GM23338 (cell line): ENCODE measurements around the gene LRRC27. TPM values are rescaled to one million over a fixed set of nuclear protein-coding genes. Genes with fewer than 3 reads are reported as not detected.

Experiments used
- ATAC-seq: fragments of 200-7000 bp; cut with Tn5 transposase; 3 replicates; pipeline ENCODE4 v1.9.1; 2020
- DNase-seq: peaks from one replicate; pipeline ENCODE4 v3.0.0-alpha.2; 2015; ENCODE audit warnings: low spot score
- H2AFZ ChIP-seq: fragments of 200-600 bp; sonication (generic); 2 replicates; pipeline ENCODE4 v1.8.0; 2016; ENCODE audit warnings: antibody characterized with exemption, mild to moderate bottlenecking, moderate library complexity
- H3F3A ChIP-seq: fragments of 200-600 bp; sonication (generic); replicated peaks from 2 replicates; pipeline ENCODE4 v1.8.0; 2017; ENCODE audit warnings: antibody characterized with exemption, mixed run types, low read depth
- H3K27ac ChIP-seq: fragments of 200-600 bp; sonication (generic); 2 replicates; pipeline ENCODE4 v1.6.1; 2016; ENCODE audit warnings: low read depth
- H3K27me3 ChIP-seq: fragments of 200-600 bp; sonication (generic); 2 replicates; pipeline ENCODE4 v1.8.0; 2016; ENCODE audit warnings: mild to moderate bottlenecking, mixed run types, moderate library complexity; ENCODE audit not compliant: insufficient read depth
- H3K36me3 ChIP-seq: fragments of 200-600 bp; sonication (generic); 2 replicates; pipeline ENCODE4 v1.8.0; 2016; ENCODE audit warnings: mild to moderate bottlenecking; ENCODE audit not compliant: insufficient read depth
- H3K4me1 ChIP-seq: fragments of 200-600 bp; sonication (generic); 2 replicates; pipeline ENCODE4 v1.8.0; 2016; ENCODE audit warnings: mild to moderate bottlenecking, moderate library complexity; ENCODE audit not compliant: insufficient read depth
- H3K4me2 ChIP-seq: fragments of 200-600 bp; sonication (generic); 2 replicates; pipeline ENCODE4 v1.7.1; 2017; ENCODE audit warnings: mixed run types
- H3K4me3 ChIP-seq: fragments of 200-600 bp; sonication (generic); 2 replicates; pipeline ENCODE4 v1.6.1; 2016; ENCODE audit warnings: mixed run types
- H3K79me2 ChIP-seq: fragments of 200-600 bp; sonication (generic); replicated peaks from 2 replicates; pipeline ENCODE4 v1.8.0; 2017; ENCODE audit warnings: mild to moderate bottlenecking; ENCODE audit not compliant: insufficient read depth
- H3K9me2 ChIP-seq: fragments of 200-600 bp; sonication (generic); 2 replicates; pipeline ENCODE4 v1.8.0; 2017; ENCODE audit not compliant: insufficient read depth
- H4K20me1 ChIP-seq: fragments of 200-600 bp; sonication (generic); replicated peaks from 2 replicates; pipeline ENCODE4 v1.8.0; 2017; ENCODE audit warnings: mild to moderate bottlenecking; ENCODE audit not compliant: insufficient read depth
- H3K27ac Mint-ChIP-seq: 2 replicates; pipeline ENCODE4 v1.8.0; 2020; ENCODE audit warnings: inconsistent platforms, mild to moderate bottlenecking, moderate library complexity, mixed read lengths
- H3K27me3 Mint-ChIP-seq: 3 replicates; pipeline ENCODE4 v1.8.0; 2022; ENCODE audit warnings: low read depth, mild to moderate bottlenecking, moderate library complexity, mixed read lengths, inconsistent platforms; ENCODE audit not compliant: insufficient read depth, poor library complexity
- H3K36me3 Mint-ChIP-seq: 3 replicates; pipeline ENCODE4 v1.8.0; 2021; ENCODE audit warnings: low read depth, mild to moderate bottlenecking, inconsistent platforms, moderate library complexity, mixed read lengths
- H3K4me1 Mint-ChIP-seq: 3 replicates; pipeline ENCODE4 v1.8.0; 2020; ENCODE audit warnings: mild to moderate bottlenecking, inconsistent platforms, mixed read lengths
- H3K4me3 Mint-ChIP-seq: 3 replicates; pipeline ENCODE4 v1.8.0; 2021; ENCODE audit warnings: moderate library complexity, mild to moderate bottlenecking, inconsistent platforms, mixed read lengths
- H3K9me3 Mint-ChIP-seq: 3 replicates; pipeline ENCODE4 v1.8.0; 2020; ENCODE audit warnings: moderate library complexity, mild to moderate bottlenecking, inconsistent platforms, mixed read lengths
- CREB1 ChIP-seq: fragments of 250-450 bp; sonication (Bioruptor Pico); IDR thresholded peaks from 2 replicates; pipeline ENCODE4 v1.5.0; 2020; ENCODE audit warnings: low read depth, mild to moderate bottlenecking, moderate library complexity
- CTCF ChIP-seq, 2 experiments: fragments of 200-600 bp in 1 of 2; sonication (generic) in 1 of 2; conservative IDR thresholded peaks; 2 replicates each; pipeline versions ENCODE4 v1.5.1 to v1.6.1; 2016 to 2017; ENCODE audit warnings: antibody characterized with exemption in 2 of 2, low read depth in 2 of 2, mild to moderate bottlenecking in 2 of 2, moderate library complexity in 1 of 2
- ETS1 ChIP-seq: IDR thresholded peaks from 2 replicates; pipeline ENCODE4 v1.6.1; 2016; ENCODE audit warnings: antibody characterized with exemption
- EZH2 ChIP-seq: fragments of 200-600 bp; sonication (generic); IDR thresholded peaks from one replicate; pipeline ENCODE4 v1.8.0; 2017; ENCODE audit warnings: antibody characterized with exemption, mild to moderate bottlenecking, low read depth; ENCODE audit not compliant: unreplicated experiment
- EZH2phosphoT487 ChIP-seq: fragments of 200-600 bp; sonication (generic); IDR thresholded peaks from one replicate; pipeline ENCODE4 v1.8.1; 2018; ENCODE audit warnings: antibody characterized with exemption; ENCODE audit not compliant: unreplicated experiment
- JUNB ChIP-seq: IDR thresholded peaks from one replicate; pipeline ENCODE4 v1.6.1; 2016; ENCODE audit warnings: antibody characterized with exemption; ENCODE audit not compliant: unreplicated experiment
- NANOG ChIP-seq: IDR thresholded peaks from 2 replicates; pipeline ENCODE4 v1.6.1; 2016; ENCODE audit warnings: antibody characterized with exemption, borderline replicate concordance
- POLR2AphosphoS5 ChIP-seq: IDR thresholded peaks from 2 replicates; pipeline ENCODE4 v1.6.1; 2016; ENCODE audit warnings: antibody characterized with exemption, low read depth
- REST ChIP-seq: IDR thresholded peaks from one replicate; pipeline ENCODE4 v1.6.1; 2018; ENCODE audit warnings: antibody characterized with exemption; ENCODE audit not compliant: unreplicated experiment
- STAT1 ChIP-seq: IDR thresholded peaks from one replicate; pipeline ENCODE4 v1.6.1; 2016; ENCODE audit warnings: antibody characterized with exemption; ENCODE audit not compliant: unreplicated experiment
- ZNF114 ChIP-seq: fragments of 250-450 bp; sonication (Bioruptor Pico); IDR thresholded peaks from 2 replicates; pipeline ENCODE4 v1.5.0; 2020; ENCODE audit warnings: mild to moderate bottlenecking, moderate library complexity
- ZNF331 ChIP-seq: fragments of 250-450 bp; sonication (Bioruptor Pico); IDR thresholded peaks from 2 replicates; pipeline ENCODE4 v1.5.0; 2020; ENCODE audit warnings: low read depth, mild to moderate bottlenecking, moderate library complexity
- ZNF462 ChIP-seq: fragments of 250-450 bp; sonication (Bioruptor Pico); IDR thresholded peaks from 2 replicates; pipeline ENCODE4 v1.5.0; 2020; ENCODE audit warnings: mild to moderate bottlenecking, moderate library complexity
- polyA plus RNA-seq: library from polyadenylated mRNA; unstranded; fragments of >200 nt; fragmentation: Nextera tagmentation; extraction: Ambion mirVana; gene quantifications from 2 replicates; pipeline ENCODE4 v1.2.1, GENCODE V29; 2016
- total RNA-seq: library from RNA; depleted of rRNA; stranded (reverse); fragments of >200 nt; shearing (Covaris generic); gene quantifications from 2 replicates; pipeline ENCODE4 v1.2.3, GENCODE V29; 2014

The LRRC27 gene
- total and polyA plus RNA-seq, 2 experiments from 2014 or later = 2.9 to 3.5 TPM

- no peaks in the 10 kb centered on the region for H3K36me3 ChIP-seq
- Mint-ChIP-seq H3K9me3 (no peaks in the 10 kb centered on the region), H3K36me3 (peaks cover 3% of the 10 kb centered on the region; the same call in 1 of the 3 replicates), H3K4me1 (peaks cover 13% of the 10 kb centered on the region), H3K27ac (no peak overlapping the region), H3K4me3 (no peak overlapping the region), H3K27me3 (no peaks in the 10 kb centered on the region)
- H3K27ac ChIP-seq = no peak overlapping the region
- H3K9me2 ChIP-seq = no peaks in the 10 kb centered on the region
- peaks cover 7% of the 10 kb centered on the region; the same call in 1 of the 2 replicates for H3K4me1 ChIP-seq
- no peaks in the 10 kb centered on the region for H4K20me1 ChIP-seq
- DNase-seq (no peak), ATAC-seq (no peak)
- no peak overlapping the region for H2AFZ ChIP-seq
- H3K4me2 ChIP-seq = no peak overlapping the region
- H3K79me2 ChIP-seq = no peaks in the 10 kb centered on the region
- no peak for TF ChIP-seq POLR2AphosphoS5
- TF ChIP-seq JUNB = no peak
- no peak for TF ChIP-seq EZH2phosphoT487
- TF ChIP-seq EZH2 = no peak
- TF ChIP-seq ZNF114 (CRISPR knock-in tag) = no peak
- no peak for TF ChIP-seq ZNF331
- TF ChIP-seq CREB1 = no peak
- no peak for TF ChIP-seq NANOG
- TF ChIP-seq CTCF (conservative IDR thresholded peaks at IDR 0.05; ENCODE audit: low read depth in 2 of 2) = no peak
- TF ChIP-seq STAT1 = no peak
- no peak for TF ChIP-seq ZNF462
- TF ChIP-seq REST = no peak
- no peak for TF ChIP-seq ETS1
- no peaks in the 10 kb centered on the region for H3K27me3 ChIP-seq
- H3K4me3 ChIP-seq = no peak overlapping the region
- H3F3A ChIP-seq = 0 out of 2 replicates have a peak, but pooled peaks cover 2% of the 10 kb centered on the region
Observed at GRCh38 chr10:132341781-132342180, 9.8 kb downstream of the LRRC27 start.
